Skeletal muscle satellite cell (primary cell): ENCODE results near the gene BAIAP3.
"Not testable (repeated sequence)": the region's sequence is repeated elsewhere in the genome, so short reads cannot be mapped to it uniquely, and the experiment has no call there.

Source experiments
- H3K27me3 ChIP-seq: 2 replicates; pipeline ENCODE4 v1.7.0; 2013; ENCODE audit warnings: low read length; ENCODE audit not compliant: control insufficient read depth, insufficient read depth
- H3K36me3 ChIP-seq: 2 replicates; pipeline ENCODE4 v1.7.0; 2013; ENCODE audit warnings: mild to moderate bottlenecking, control low read depth, low read length; ENCODE audit not compliant: insufficient read depth
- H3K4me1 ChIP-seq: 2 replicates; pipeline ENCODE4 v1.7.0; 2013; ENCODE audit warnings: low read length; ENCODE audit not compliant: control insufficient read depth, insufficient read depth
- H3K4me2 ChIP-seq: 2 replicates; pipeline ENCODE4 v1.7.0; 2013; ENCODE audit warnings: mild to moderate bottlenecking, low read length
- H3K4me3 ChIP-seq: 2 replicates; pipeline ENCODE4 v1.7.0; 2013; ENCODE audit warnings: low read length
- H3K9ac ChIP-seq: 2 replicates; pipeline ENCODE4 v1.7.0; 2013; ENCODE audit warnings: mild to moderate bottlenecking, low read depth, low read length, moderate library complexity
- H3K9me3 ChIP-seq: replicated peaks from 2 replicates; pipeline ENCODE4 v1.7.0; 2013; ENCODE audit warnings: mild to moderate bottlenecking, control low read depth, low read length

The BAIAP3 gene

GRCh38 chr16:1291576-1291974 lies 41.9 kb upstream of the BAIAP3 start:
- Histone ChIP-seq H3K4me2 (no peak overlapping the region), H3K27me3 (peaks cover 63% of the 10 kb centered on the region)

GRCh38 chr16:1292208-1292607 lies 41.2 kb upstream of the BAIAP3 start:
- not testable (repeated sequence) for H3K9ac ChIP-seq, H3K4me3 ChIP-seq, H3K9me3 ChIP-seq, H3K36me3 ChIP-seq, H3K4me1 ChIP-seq, H3K4me2 ChIP-seq
- peaks cover 60% of the 10 kb centered on the region for H3K27me3 ChIP-seq

More at GRCh38 chr16:1291576-1291974, 41.9 kb upstream of the BAIAP3 start:
- Histone ChIP-seq H3K9ac (no peak overlapping the region), H3K4me3 (no peak overlapping the region), H3K36me3 (no peaks in the 10 kb centered on the region), H3K4me1 (peaks cover under 1% of the 10 kb centered on the region), H3K9me3 (no peaks in the 10 kb centered on the region)

- peaks cover 55% of the 10 kb centered on the region for H3K27me3 ChIP-seq
- not testable (repeated sequence) for H3K36me3 ChIP-seq, H3K9ac ChIP-seq, H3K4me2 ChIP-seq, H3K4me1 ChIP-seq, H3K4me3 ChIP-seq, H3K9me3 ChIP-seq
Observed at GRCh38 chr16:1292808-1293207, 40.6 kb upstream of the BAIAP3 start.

- H3K4me1 ChIP-seq: peaks cover 9% of the 10 kb centered on the region
- H3K36me3 ChIP-seq: no peaks in the 10 kb centered on the region
- no peak overlapping the region for H3K9ac ChIP-seq
- no peaks in the 10 kb centered on the region for H3K9me3 ChIP-seq
- peaks cover 54% of the 10 kb centered on the region for H3K27me3 ChIP-seq
- no peak overlapping the region for H3K4me2 ChIP-seq
- no peak overlapping the region for H3K4me3 ChIP-seq
Observed at GRCh38 chr16:1293921-1294656, 39.4 kb upstream of the BAIAP3 start.

GRCh38 chr16:1295465-1295864 lies 38.0 kb upstream of the BAIAP3 start:
- H3K4me3 ChIP-seq: no peak overlapping the region
- no peak overlapping the region for H3K9ac ChIP-seq
- no peak overlapping the region for H3K4me2 ChIP-seq
- H3K36me3 ChIP-seq: no peaks in the 10 kb centered on the region
- no peaks in the 10 kb centered on the region for H3K9me3 ChIP-seq
- peaks cover 53% of the 10 kb centered on the region for H3K27me3 ChIP-seq
- H3K4me1 ChIP-seq: peaks cover 9% of the 10 kb centered on the region

- Histone ChIP-seq H3K27me3 (peaks cover 44% of the 10 kb centered on the region), H3K4me2 (peak overlapping the region; percentile 34)
- not testable (repeated sequence) for H3K4me3 ChIP-seq, H3K9me3 ChIP-seq, H3K36me3 ChIP-seq, H3K4me1 ChIP-seq, H3K9ac ChIP-seq
Observed at GRCh38 chr16:1296688-1297017, 36.8 kb upstream of the BAIAP3 start.

GRCh38 chr16:1297018-1297696 lies 36.3 kb upstream of the BAIAP3 start:
- Histone ChIP-seq H3K4me2 (peak overlapping the region; percentile 34), H3K9me3 (no peaks in the 10 kb centered on the region), H3K9ac (peak overlapping the region; percentile 38), H3K4me1 (peaks cover 9% of the 10 kb centered on the region), H3K36me3 (no peaks in the 10 kb centered on the region), H3K4me3 (no peak overlapping the region), H3K27me3 (peaks cover 41% of the 10 kb centered on the region)

GRCh38 chr16:1298406-1298805 lies 35.0 kb upstream of the BAIAP3 start:
- Histone ChIP-seq H3K27me3 (peaks cover 36% of the 10 kb centered on the region), H3K4me2 (no peak overlapping the region), H3K9me3 (no peaks in the 10 kb centered on the region), H3K36me3 (no peaks in the 10 kb centered on the region), H3K9ac (no peak overlapping the region), H3K4me1 (peaks cover 9% of the 10 kb centered on the region), H3K4me3 (no peak overlapping the region)

GRCh38 chr16:1299012-1299867 lies 34.2 kb upstream of the BAIAP3 start:
- Histone ChIP-seq H3K4me2 (no peak overlapping the region), H3K36me3 (no peaks in the 10 kb centered on the region), H3K9ac (no peak overlapping the region), H3K9me3 (no peaks in the 10 kb centered on the region), H3K4me3 (no peak overlapping the region), H3K4me1 (peaks cover 9% of the 10 kb centered on the region), H3K27me3 (peaks cover 35% of the 10 kb centered on the region)

GRCh38 chr16:1299868-1300203 lies 33.6 kb upstream of the BAIAP3 start:
- peaks cover 9% of the 10 kb centered on the region for H3K4me1 ChIP-seq
- H3K9ac ChIP-seq: no peak overlapping the region
- H3K27me3 ChIP-seq: peaks cover 32% of the 10 kb centered on the region
- H3K36me3 ChIP-seq: no peaks in the 10 kb centered on the region
- no peak overlapping the region for H3K4me2 ChIP-seq
- no peak overlapping the region for H3K4me3 ChIP-seq
- no peaks in the 10 kb centered on the region for H3K9me3 ChIP-seq

GRCh38 chr16:1300664-1301476 lies 32.6 kb upstream of the BAIAP3 start:
- peaks cover 27% of the 10 kb centered on the region for H3K27me3 ChIP-seq
- peak overlapping the region; percentile 75 for H3K4me2 ChIP-seq
- peaks cover 9% of the 10 kb centered on the region for H3K4me1 ChIP-seq
- H3K9ac ChIP-seq: no peak overlapping the region
- H3K9me3 ChIP-seq: no peaks in the 10 kb centered on the region
- H3K36me3 ChIP-seq: no peaks in the 10 kb centered on the region
- no peak overlapping the region for H3K4me3 ChIP-seq
